Activated CD8-positive, alpha-beta memory T cell treated with anti-CD3 and anti-CD28 coated beads, Interleukin-2, amount 10 ng/mL, durations not matched to agents 7 days and 5 days (primary cell): ENCODE measurements around the gene MAP2K1. TPM values are rescaled to one million over a fixed set of nuclear protein-coding genes. Genes with fewer than 3 reads are reported as not detected.
A peak's percentile ranks its signal among the peaks of the same experiment; 100 is the strongest.

Experiments used
- ATAC-seq: fragments of 150-1000 bp; cut with Tn5 transposase; one replicate; pipeline ENCODE4 v1.10.0; 2021; ENCODE audit warnings: moderate library complexity
- CTCF ChIA-PET: fragments of 350-600 bp; sonication (Branson Sonifier 250); formaldehyde crosslinking; loops from one replicate; lab custom pipeline; 2021; ENCODE audit warnings: antibody characterized with exemption; lab: Charles Lee
- DNase-seq: peaks from one replicate; pipeline ENCODE4 v3.0.0-alpha.2; 2020
- H3K27ac Mint-ChIP-seq: one replicate; pipeline ENCODE4 v1.8.0; 2021; ENCODE audit warnings: mild to moderate bottlenecking, mixed read lengths
- H3K27me3 Mint-ChIP-seq: one replicate; pipeline ENCODE4 v1.8.0; 2021; ENCODE audit warnings: mixed read lengths
- H3K36me3 Mint-ChIP-seq: one replicate; pipeline ENCODE4 v1.8.0; 2021; ENCODE audit warnings: mild to moderate bottlenecking, mixed read lengths
- H3K4me1 Mint-ChIP-seq: one replicate; pipeline ENCODE4 v1.8.0; 2021; ENCODE audit warnings: mixed read lengths
- H3K4me3 Mint-ChIP-seq: one replicate; pipeline ENCODE4 v1.8.0; 2021; ENCODE audit warnings: mild to moderate bottlenecking, moderate library complexity, mixed read lengths
- H3K9me3 Mint-ChIP-seq: one replicate; pipeline ENCODE4 v1.8.0; 2022; ENCODE audit warnings: low read depth, mixed read lengths
- total RNA-seq, 2 experiments: library from RNA; stranded (reverse); gene quantifications; one replicate each; pipeline ENCODE4 v1.2.3, GENCODE V29; 2021

The MAP2K1 gene
- total RNA-seq, 2 experiments from 2014 or later: 83.3 to 83.5 TPM

DNA sequence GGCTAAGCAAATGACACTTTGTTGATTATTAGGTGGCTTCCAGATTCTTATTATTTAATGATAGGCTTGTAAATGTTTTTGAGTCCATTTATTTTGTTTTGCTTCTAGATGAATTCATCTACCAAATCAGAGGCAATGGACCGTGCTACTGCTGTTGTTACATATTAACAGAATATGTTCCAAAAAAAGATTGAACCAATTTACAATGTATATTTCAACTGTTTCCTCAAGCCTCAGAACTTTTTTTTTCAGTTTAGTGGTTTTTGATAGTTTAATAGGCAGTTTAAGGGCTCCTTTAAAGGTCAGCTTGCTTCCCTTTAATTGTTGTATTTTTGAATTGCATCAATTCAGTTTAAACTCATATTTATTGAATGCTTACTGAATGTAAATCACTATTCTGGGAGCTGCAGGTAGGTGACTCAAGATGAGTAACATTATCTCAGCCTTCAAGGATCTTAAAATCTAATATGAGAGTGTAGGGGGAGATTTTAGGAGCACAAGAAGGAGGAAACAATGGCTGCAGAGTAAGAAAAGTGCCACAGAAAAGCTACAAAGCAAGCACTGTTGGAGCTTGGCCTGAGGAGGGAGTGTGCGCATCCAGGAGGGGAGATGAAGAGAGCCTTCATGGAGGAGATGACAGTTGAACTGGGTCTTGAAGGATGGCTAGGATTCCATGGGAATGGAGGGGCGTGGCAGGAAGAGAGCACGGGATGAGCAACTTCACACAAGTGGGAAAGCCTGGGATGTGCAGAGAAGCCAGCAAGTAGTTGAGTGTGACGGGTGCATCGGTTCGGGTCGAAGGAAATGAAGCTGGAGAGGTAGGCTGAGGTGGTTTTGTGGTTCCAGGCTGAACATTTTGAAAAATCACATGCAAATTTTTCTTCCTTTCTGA, 14.7 kb downstream of the MAP2K1 start:
- ATAC-seq (peak; percentile 81), DNase-seq (peak; percentile 57)
- peaks cover 28% of the 10 kb centered on the region for H3K36me3 Mint-ChIP-seq
- no peaks in the 10 kb centered on the region for H3K27me3 Mint-ChIP-seq
- no peaks in the 10 kb centered on the region for H3K9me3 Mint-ChIP-seq
- peak overlapping the region; percentile 68 for H3K27ac Mint-ChIP-seq
- peak overlapping the region; percentile 51 for H3K4me3 Mint-ChIP-seq
- H3K4me1 Mint-ChIP-seq: peaks cover 58% of the 10 kb centered on the region
- CTCF ChIA-PET: interaction anchor here (0.9 to 3.2 kb wide), 6 partner anchors 10 to 97 kb away, joined by 3 to 18 read pairs (median 6); partner anchors contain the start of genes MAP2K1 and SNAPC5

DNA sequence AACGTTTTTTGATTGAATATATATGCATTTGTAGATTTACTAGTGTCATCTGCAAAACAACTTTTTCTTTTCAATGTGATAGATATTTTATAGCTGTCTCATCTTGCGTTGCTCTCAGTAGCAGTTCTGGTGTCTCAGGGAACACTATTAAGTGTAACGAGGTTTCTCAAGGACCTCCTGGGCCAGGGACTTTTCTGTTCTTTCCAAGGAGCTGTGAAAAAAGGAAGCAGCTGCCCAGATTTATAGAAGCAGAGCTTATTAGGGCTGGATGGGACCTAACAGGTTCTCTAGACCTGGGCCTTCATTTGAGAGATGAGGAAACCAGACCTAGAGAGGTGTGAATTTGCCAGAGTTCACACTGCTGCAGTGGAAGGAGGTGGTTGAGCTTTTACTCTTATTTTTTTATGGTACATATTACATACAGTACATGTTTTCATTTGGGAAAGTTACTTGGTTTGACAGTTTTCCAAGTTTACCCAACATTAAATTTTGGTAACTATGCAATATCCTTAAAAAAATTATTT, 16.1 kb downstream of the MAP2K1 start:
- no peaks in the 10 kb centered on the region for H3K27me3 Mint-ChIP-seq
- H3K36me3 Mint-ChIP-seq: peaks cover 22% of the 10 kb centered on the region
- DNase-seq: no peak
- CTCF ChIA-PET: interaction anchor here (0.6 to 3.2 kb wide), 7 partner anchors 9 to 153 kb away, joined by 3 to 18 read pairs (median 4); partner anchors contain the start of gene SNAPC5
- H3K27ac Mint-ChIP-seq: no peak overlapping the region
- no peaks in the 10 kb centered on the region for H3K9me3 Mint-ChIP-seq
- no peak overlapping the region for H3K4me3 Mint-ChIP-seq
- peaks cover 63% of the 10 kb centered on the region for H3K4me1 Mint-ChIP-seq
- no peak for ATAC-seq

- Mint-ChIP-seq H3K4me1 (peaks cover 66% of the 10 kb centered on the region), H3K36me3 (peaks cover 19% of the 10 kb centered on the region), H3K9me3 (no peaks in the 10 kb centered on the region), H3K4me3 (no peak overlapping the region), H3K27ac (no peak overlapping the region), H3K27me3 (no peaks in the 10 kb centered on the region)
- CTCF ChIA-PET: interaction anchor here (0.6 to 3.2 kb wide), 8 partner anchors 9 to 153 kb away, joined by 3 to 18 read pairs (median 4); partner anchors contain the start of gene SNAPC5
- DNase-seq: no peak
- ATAC-seq: no peak
Measured at GRCh38 chr15:66403323-66403722, 16.6 kb downstream of the MAP2K1 start.

DNA sequence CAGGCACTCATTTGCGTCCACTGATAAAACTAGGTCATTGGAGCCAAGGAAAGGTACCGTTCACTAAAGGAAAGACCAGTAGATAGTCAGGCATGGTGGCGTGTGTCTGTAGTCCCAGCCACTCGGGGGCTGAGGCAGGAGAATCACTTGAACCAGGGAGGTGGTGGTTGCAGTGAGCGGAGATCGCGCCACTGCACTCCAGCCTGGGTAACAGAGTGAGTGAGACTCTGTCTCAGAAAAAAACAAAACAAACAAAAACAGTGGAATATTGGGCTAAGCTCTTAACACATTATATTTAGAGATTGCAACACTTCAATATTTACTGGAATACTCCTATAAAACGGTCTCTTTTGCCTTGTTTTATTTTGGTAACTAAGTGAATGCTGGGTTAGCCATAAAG, 17.4 kb downstream of the MAP2K1 start:
- ATAC-seq (no peak), DNase-seq (no peak)
- Mint-ChIP-seq H3K4me1 (peaks cover 71% of the 10 kb centered on the region), H3K4me3 (no peak overlapping the region), H3K9me3 (no peaks in the 10 kb centered on the region), H3K27me3 (no peaks in the 10 kb centered on the region), H3K27ac (no peak overlapping the region), H3K36me3 (peaks cover 25% of the 10 kb centered on the region)
- CTCF ChIA-PET: interaction anchor here (1.3 to 3.2 kb wide), 6 partner anchors 8 to 95 kb away, joined by 3 to 18 read pairs (median 5); partner anchors contain the start of gene SNAPC5

DNA sequence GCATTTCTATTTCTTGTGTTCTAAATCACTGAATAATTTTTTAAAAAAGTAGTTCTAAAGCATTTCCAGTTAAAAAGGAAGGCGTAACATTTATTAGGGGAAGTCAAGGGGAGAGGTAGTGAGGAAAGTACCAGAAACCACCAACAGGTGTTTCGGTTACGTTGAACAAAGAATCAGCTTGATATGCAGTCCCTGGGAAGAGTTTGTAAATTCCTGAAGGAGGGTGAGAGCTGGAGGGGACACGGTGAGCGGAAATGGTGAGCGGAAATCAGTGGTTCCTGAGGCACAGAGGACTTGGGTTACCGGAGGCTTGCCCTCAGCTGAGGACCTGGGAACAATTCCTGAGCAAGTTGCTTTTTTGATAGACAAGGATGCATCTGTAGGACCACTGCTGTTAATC, 17.8 kb downstream of the MAP2K1 start:
- peaks cover 24% of the 10 kb centered on the region for H3K36me3 Mint-ChIP-seq
- no peaks in the 10 kb centered on the region for H3K9me3 Mint-ChIP-seq
- H3K4me3 Mint-ChIP-seq: no peak overlapping the region
- CTCF ChIA-PET: interaction anchor here (1.2 to 1.7 kb wide), 3 partner anchors 10 to 19 kb away, joined by 3 to 5 read pairs (median 3); no protein-coding TSS in a partner anchor
- no peaks in the 10 kb centered on the region for H3K27me3 Mint-ChIP-seq
- H3K27ac Mint-ChIP-seq: no peak overlapping the region
- ATAC-seq: no peak
- DNase-seq: no peak
- peaks cover 71% of the 10 kb centered on the region for H3K4me1 Mint-ChIP-seq

- ATAC-seq (no peak), DNase-seq (no peak)
- H3K27ac Mint-ChIP-seq: no peak overlapping the region
- CTCF ChIA-PET: interaction anchor here (1.2 to 1.7 kb wide), 2 partner anchors 11 to 18 kb away, joined by 3 to 5 read pairs; no protein-coding TSS in a partner anchor
- peaks cover 27% of the 10 kb centered on the region for H3K36me3 Mint-ChIP-seq
- peaks cover 75% of the 10 kb centered on the region for H3K4me1 Mint-ChIP-seq
- H3K4me3 Mint-ChIP-seq: no peak overlapping the region
- H3K9me3 Mint-ChIP-seq: no peaks in the 10 kb centered on the region
- H3K27me3 Mint-ChIP-seq: no peaks in the 10 kb centered on the region
Measured at GRCh38 chr15:66405007-66405406, 18.3 kb downstream of the MAP2K1 start.

DNA sequence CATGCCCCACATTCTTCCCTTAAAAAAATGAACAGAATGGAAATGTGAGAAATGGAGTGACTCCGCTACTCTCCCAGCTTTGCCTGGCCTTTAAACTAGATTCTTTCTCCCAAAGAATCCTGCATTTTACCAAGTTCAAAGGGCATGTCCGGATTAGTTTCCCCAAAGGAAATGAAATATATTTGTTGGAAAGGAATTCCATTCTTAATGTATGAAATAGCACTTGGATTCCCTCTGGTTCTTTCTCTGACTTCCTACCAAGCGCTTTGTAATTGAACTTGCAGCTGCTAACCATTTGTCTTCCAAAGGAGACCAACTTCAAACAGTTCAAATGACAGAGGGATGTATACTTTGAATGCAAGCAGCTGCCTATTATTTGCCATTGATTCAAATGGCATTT, 18.9 kb downstream of the MAP2K1 start:
- H3K4me1 Mint-ChIP-seq: peaks cover 74% of the 10 kb centered on the region
- ATAC-seq (no peak), DNase-seq (no peak)
- H3K4me3 Mint-ChIP-seq: no peak overlapping the region
- H3K36me3 Mint-ChIP-seq: peaks cover 26% of the 10 kb centered on the region
- no peaks in the 10 kb centered on the region for H3K27me3 Mint-ChIP-seq
- H3K9me3 Mint-ChIP-seq: no peaks in the 10 kb centered on the region
- H3K27ac Mint-ChIP-seq: no peak overlapping the region
- CTCF ChIA-PET: interaction anchor here (1.2 to 1.6 kb wide), 2 partner anchors 18 kb away, joined by 3 read pairs; no protein-coding TSS in a partner anchor

GRCh38 chr15:66408254-66408653, 21.5 kb downstream of the MAP2K1 start:
- no peak for ATAC-seq

DNA sequence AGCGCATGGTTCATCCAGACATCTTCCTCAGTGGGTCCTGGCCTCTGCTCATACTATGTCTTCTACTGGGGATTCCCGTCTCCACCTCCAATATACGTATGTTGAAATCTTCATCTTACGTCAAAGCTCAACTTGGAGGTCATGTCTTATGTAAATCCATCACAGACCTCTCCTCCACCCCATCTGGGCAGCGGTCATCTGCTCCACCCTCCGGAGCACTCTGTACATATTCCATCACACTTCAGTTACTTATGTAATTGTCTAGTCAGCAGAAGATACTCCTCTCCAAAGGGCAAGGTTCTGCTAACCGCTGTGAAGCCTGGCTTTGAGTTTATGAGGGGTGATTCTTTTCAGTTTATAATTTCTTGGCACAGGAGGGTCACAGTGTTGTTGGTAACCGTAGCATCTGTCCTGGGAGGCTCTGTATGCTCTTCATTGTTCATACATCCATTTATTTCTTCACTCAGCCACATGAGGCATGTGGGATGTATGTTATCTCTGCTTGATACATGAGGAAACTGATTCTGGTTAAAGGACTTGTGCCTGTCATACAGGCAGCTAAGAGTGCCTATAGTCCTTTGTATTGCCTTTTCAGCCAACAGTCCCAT, 22.1 kb downstream of the MAP2K1 start:
- peaks cover 38% of the 10 kb centered on the region for H3K36me3 Mint-ChIP-seq
- H3K9me3 Mint-ChIP-seq: peaks cover 4% of the 10 kb centered on the region
- CTCF ChIA-PET: interaction anchor here (0.9 kb wide), 1 partner anchor 90 kb away, joined by 4 read pairs; no protein-coding TSS in a partner anchor
- H3K27me3 Mint-ChIP-seq: no peaks in the 10 kb centered on the region
- ATAC-seq (no peak), DNase-seq (no peak)
- no peak overlapping the region for H3K27ac Mint-ChIP-seq
- peaks cover 65% of the 10 kb centered on the region for H3K4me1 Mint-ChIP-seq
- no peak overlapping the region for H3K4me3 Mint-ChIP-seq

More at GRCh38 chr15:66408254-66408653, 21.5 kb downstream of the MAP2K1 start:
- no peaks in the 10 kb centered on the region for H3K9me3 Mint-ChIP-seq
- H3K36me3 Mint-ChIP-seq: peaks cover 34% of the 10 kb centered on the region
- H3K4me3 Mint-ChIP-seq: no peak overlapping the region
- CTCF ChIA-PET: interaction anchor here (0.7 kb wide), 1 partner anchor 21 kb away, joined by 3 read pairs; no protein-coding TSS in a partner anchor
- H3K4me1 Mint-ChIP-seq: peaks cover 68% of the 10 kb centered on the region
- no peak overlapping the region for H3K27ac Mint-ChIP-seq
- no peaks in the 10 kb centered on the region for H3K27me3 Mint-ChIP-seq
- DNase-seq: no peak

GRCh38 chr15:66409565-66410108, 22.9 kb downstream of the MAP2K1 start:
- Mint-ChIP-seq H3K27ac (no peak overlapping the region), H3K27me3 (no peaks in the 10 kb centered on the region), H3K4me3 (no peak overlapping the region), H3K36me3 (peaks cover 44% of the 10 kb centered on the region), H3K4me1 (peaks cover 62% of the 10 kb centered on the region), H3K9me3 (peaks cover 8% of the 10 kb centered on the region)
- DNase-seq (no peak), ATAC-seq (no peak)
- CTCF ChIA-PET: no interaction called here

GRCh38 chr15:66411190-66411589, 24.5 kb downstream of the MAP2K1 start:
- CTCF ChIA-PET: interaction anchor here (0.9 to 1.9 kb wide), 4 partner anchors 8 to 87 kb away, joined by 3 to 6 read pairs (median 5); no protein-coding TSS in a partner anchor
- Mint-ChIP-seq H3K27me3 (no peaks in the 10 kb centered on the region), H3K9me3 (peaks cover 13% of the 10 kb centered on the region), H3K4me3 (peak overlapping the region; percentile 11), H3K36me3 (peaks cover 54% of the 10 kb centered on the region), H3K4me1 (peaks cover 58% of the 10 kb centered on the region), H3K27ac (peak overlapping the region; percentile 69)
- DNase-seq (peak; percentile 46), ATAC-seq (peak; percentile 57)

- H3K27me3 Mint-ChIP-seq: no peaks in the 10 kb centered on the region
- H3K27ac Mint-ChIP-seq: no peak overlapping the region
- H3K4me1 Mint-ChIP-seq: peaks cover 57% of the 10 kb centered on the region
- H3K9me3 Mint-ChIP-seq: peaks cover 13% of the 10 kb centered on the region
- CTCF ChIA-PET: interaction anchor here (0.8 to 1.9 kb wide), 4 partner anchors 9 to 86 kb away, joined by 3 to 5 read pairs (median 3); no protein-coding TSS in a partner anchor
- DNase-seq: no peak
- H3K36me3 Mint-ChIP-seq: peaks cover 57% of the 10 kb centered on the region
- no peak overlapping the region for H3K4me3 Mint-ChIP-seq
- ATAC-seq: no peak
Measured at GRCh38 chr15:66412220-66412619, 25.5 kb downstream of the MAP2K1 start.
